Muscle layer of duodenum (tissue), 2 donors: Measurements from ENCODE around the gene HJURP.

ENCODE experiments used
- H3K27ac ChIP-seq: one replicate; pipeline ENCODE4 v1.7.0; 2013; ENCODE audit warnings: mild to moderate bottlenecking, low read length
- H3K27me3 ChIP-seq: one replicate; pipeline ENCODE4 v1.7.0; 2013; ENCODE audit warnings: low read depth, mild to moderate bottlenecking, control low read depth, low read length
- H3K36me3 ChIP-seq, 2 donors: one replicate each; pipeline ENCODE4 v1.7.0; 2013; ENCODE audit warnings: low read length in 2 of 2, control low read depth in 1 of 2, mild to moderate bottlenecking in 1 of 2; ENCODE audit not compliant: insufficient read depth in 2 of 2, control insufficient read depth in 1 of 2
- H3K4me1 ChIP-seq, 2 donors: one replicate each; pipeline ENCODE4 v1.7.0; 2013; ENCODE audit warnings: low read length in 2 of 2, mild to moderate bottlenecking in 2 of 2, control low read depth in 1 of 2, moderate library complexity in 1 of 2; ENCODE audit not compliant: insufficient read depth in 2 of 2, control insufficient read depth in 1 of 2
- H3K4me3 ChIP-seq, 2 donors: one replicate each; pipeline ENCODE4 v1.7.0; 2013; ENCODE audit warnings: low read length in 2 of 2, low read depth in 1 of 2, mild to moderate bottlenecking in 1 of 2
- H3K9me3 ChIP-seq, 2 donors: one replicate each; pipeline ENCODE4 v1.7.0; 2013; ENCODE audit warnings: low read length in 2 of 2, control low read depth in 1 of 2, mild to moderate bottlenecking in 1 of 2; ENCODE audit not compliant: control insufficient read depth in 1 of 2
- donor health status: healthy.

The HJURP gene

DNA sequence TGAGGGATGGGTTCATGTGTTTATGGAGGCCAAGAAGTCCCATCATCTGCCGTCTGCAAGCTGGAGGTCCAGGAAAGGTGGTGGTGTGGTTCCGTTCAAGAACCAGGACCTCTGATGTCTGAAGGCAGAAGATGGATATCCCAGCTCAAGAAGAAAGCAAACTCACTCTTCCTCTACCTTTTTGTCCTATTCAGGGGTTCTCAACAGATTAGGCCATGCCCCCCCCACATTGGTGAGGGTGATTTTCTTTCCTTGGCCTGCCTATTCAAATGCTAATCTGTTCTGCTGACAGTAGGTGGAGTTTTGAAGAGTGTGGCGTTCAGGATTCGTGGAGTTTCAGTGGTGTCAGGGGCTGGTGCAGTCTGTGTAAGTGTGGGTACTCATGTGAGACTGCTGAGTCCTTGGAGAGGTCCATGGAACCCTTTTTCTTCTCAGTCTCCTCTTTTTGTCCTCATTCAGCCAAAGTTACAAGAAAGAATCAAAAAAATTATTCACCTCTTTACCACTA lies 8.0 kb upstream of the HJURP start:
- H3K36me3 ChIP-seq, result no peaks in the 10 kb centered on the region
- H3K27ac ChIP-seq, result no peak overlapping the region
- no peak overlapping the region for H3K4me3 ChIP-seq
- no peaks in the 10 kb centered on the region for H3K4me1 ChIP-seq
- peaks cover 3 to 5% of the 10 kb centered on the region in 2 donors for H3K9me3 ChIP-seq
- H3K27me3 ChIP-seq, result no peaks in the 10 kb centered on the region

DNA sequence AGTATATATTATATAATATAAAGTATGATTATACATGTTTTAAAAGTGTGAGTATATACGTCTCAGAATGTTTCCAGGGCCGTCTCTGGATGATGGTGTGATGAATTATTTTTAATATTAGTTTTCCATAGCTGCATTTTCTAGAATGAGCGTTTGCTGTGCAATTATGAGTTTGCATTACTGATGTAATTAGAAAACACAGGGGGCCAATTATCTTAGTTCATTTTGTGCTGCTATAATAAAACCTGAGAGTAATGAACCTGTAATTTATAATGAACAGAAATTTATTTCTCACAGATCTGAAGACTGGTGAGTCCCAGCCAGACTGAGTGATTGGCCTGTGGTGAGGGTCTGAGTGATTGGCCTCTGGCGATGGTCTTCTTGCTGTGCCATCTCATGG lies 4.0 kb upstream of the HJURP start:
- no peaks in the 10 kb centered on the region for H3K27me3 ChIP-seq
- peaks cover 0 to 9% of the 10 kb centered on the region in 2 donors for H3K4me1 ChIP-seq
- H3K9me3 ChIP-seq, result no peaks in the 10 kb centered on the region
- no peak overlapping the region for H3K27ac ChIP-seq
- no peak overlapping the region for H3K4me3 ChIP-seq
- no peaks in the 10 kb centered on the region for H3K36me3 ChIP-seq

GRCh38 chr2:233857511-233858141 lies 3.3 kb upstream of the HJURP start:
- Histone ChIP-seq H3K36me3 (no peaks in the 10 kb centered on the region), H3K27ac (no peak overlapping the region), H3K4me1 (peaks cover 0 to 9% of the 10 kb centered on the region in 2 donors), H3K4me3 (no peak overlapping the region), H3K27me3 (no peaks in the 10 kb centered on the region), H3K9me3 (no peaks in the 10 kb centered on the region)

DNA sequence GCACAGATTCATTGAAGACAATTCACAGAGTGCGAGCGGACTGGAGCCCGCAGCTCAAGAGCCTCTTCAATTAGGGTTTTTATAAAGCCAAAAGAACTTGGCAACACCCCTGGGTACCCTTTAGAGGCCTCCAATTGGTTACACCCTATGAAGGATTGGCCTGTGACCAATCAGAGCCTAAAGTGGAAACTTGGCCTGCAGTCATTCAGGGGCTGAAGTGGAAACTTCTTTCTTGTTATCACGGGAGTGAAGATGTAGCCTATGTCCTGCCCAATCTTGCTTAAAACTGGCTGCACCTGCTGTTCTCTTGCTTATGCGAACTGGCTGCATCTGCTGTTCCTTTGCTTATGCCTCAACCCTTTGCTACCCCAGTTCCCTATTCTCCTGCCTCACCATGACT lies 1.8 kb upstream of the HJURP start:
- Histone ChIP-seq H3K4me3 (no peak overlapping the region), H3K4me1 (peaks cover 0 to 9% of the 10 kb centered on the region in 2 donors), H3K9me3 (no peaks in the 10 kb centered on the region), H3K36me3 (no peaks in the 10 kb centered on the region), H3K27ac (no peak overlapping the region), H3K27me3 (no peaks in the 10 kb centered on the region)

DNA sequence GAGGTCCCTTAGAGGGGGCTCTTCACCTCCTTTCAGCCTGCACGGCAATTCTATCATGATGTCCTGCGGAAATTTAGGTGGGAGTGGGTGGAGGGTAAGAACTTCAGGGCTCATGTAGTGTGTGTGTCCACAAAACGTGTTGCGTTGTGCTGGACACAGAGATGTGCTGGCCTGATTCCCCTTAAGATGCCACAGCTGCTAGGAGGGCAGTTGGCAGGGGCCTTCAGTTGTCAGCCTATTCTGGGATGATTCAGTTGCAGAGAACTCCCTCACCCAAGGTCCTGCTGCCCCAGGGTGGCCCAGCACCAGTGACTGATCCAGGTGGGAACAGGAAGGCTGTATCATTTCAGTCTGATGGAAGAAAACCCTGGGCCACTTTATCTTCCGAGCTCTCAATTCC lies 1.0 kb upstream of the HJURP start:
- peaks cover 0 to 9% of the 10 kb centered on the region in 2 donors for H3K4me1 ChIP-seq
- peak overlapping the region in 1 of 2 donors; percentile 70 for H3K4me3 ChIP-seq
- no peaks in the 10 kb centered on the region for H3K27me3 ChIP-seq
- H3K9me3 ChIP-seq, result no peaks in the 10 kb centered on the region
- H3K27ac ChIP-seq, result no peak overlapping the region
- H3K36me3 ChIP-seq, result no peaks in the 10 kb centered on the region

DNA sequence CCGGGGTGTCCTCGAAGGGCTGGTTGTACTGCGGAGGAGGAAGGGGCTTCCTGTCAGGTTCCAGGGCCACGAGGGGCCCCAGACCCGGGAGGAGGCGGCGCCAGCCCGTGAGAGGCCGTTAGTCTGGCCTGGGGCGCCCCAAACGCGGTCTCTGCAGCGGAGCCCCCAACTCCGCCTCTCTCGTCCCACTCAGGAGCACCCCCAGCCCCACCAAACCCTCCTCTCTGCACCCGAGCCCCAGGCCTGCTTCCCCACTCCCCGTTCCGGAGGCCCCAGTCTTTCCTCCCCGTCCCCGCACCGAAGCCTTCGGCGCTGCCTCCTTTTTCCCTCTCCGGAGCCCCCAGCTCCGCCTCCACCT lies 473 bp downstream of the HJURP start:
- Histone ChIP-seq H3K27ac (no peak overlapping the region), H3K4me1 (peaks cover 0 to 9% of the 10 kb centered on the region in 2 donors), H3K9me3 (no peaks in the 10 kb centered on the region), H3K36me3 (no peaks in the 10 kb centered on the region), H3K4me3 (peak overlapping the region; percentile 70 to 89), H3K27me3 (no peaks in the 10 kb centered on the region)

GRCh38 chr2:233853353-233853752 lies 982 bp downstream of the HJURP start:
- no peaks in the 10 kb centered on the region for H3K27me3 ChIP-seq
- H3K4me1 ChIP-seq, result peaks cover 0 to 9% of the 10 kb centered on the region in 2 donors
- peak overlapping the region; percentile 43 to 89 for H3K4me3 ChIP-seq
- no peaks in the 10 kb centered on the region for H3K36me3 ChIP-seq
- H3K9me3 ChIP-seq, result no peaks in the 10 kb centered on the region
- no peak overlapping the region for H3K27ac ChIP-seq

GRCh38 chr2:233852056-233852455 lies 2.3 kb downstream of the HJURP start:
- Histone ChIP-seq H3K4me3 (no peak overlapping the region), H3K9me3 (no peaks in the 10 kb centered on the region)

GRCh38 chr2:233851169-233851568 lies 3.2 kb downstream of the HJURP start:
- no peaks in the 10 kb centered on the region for H3K9me3 ChIP-seq
- H3K36me3 ChIP-seq, result no peaks in the 10 kb centered on the region
- H3K4me3 ChIP-seq, result no peak overlapping the region
- no peaks in the 10 kb centered on the region for H3K27me3 ChIP-seq
- no peak overlapping the region for H3K27ac ChIP-seq
- peaks cover 0 to 9% of the 10 kb centered on the region in 2 donors for H3K4me1 ChIP-seq

More at GRCh38 chr2:233852056-233852455, 2.3 kb downstream of the HJURP start:
- Histone ChIP-seq H3K4me1 (peaks cover 0 to 9% of the 10 kb centered on the region in 2 donors), H3K36me3 (no peaks in the 10 kb centered on the region), H3K27ac (no peak overlapping the region), H3K27me3 (no peaks in the 10 kb centered on the region)

- Histone ChIP-seq H3K9me3 (no peaks in the 10 kb centered on the region), H3K4me1 (peaks cover 0 to 9% of the 10 kb centered on the region in 2 donors), H3K36me3 (no peaks in the 10 kb centered on the region), H3K27ac (no peak overlapping the region), H3K4me3 (no peak overlapping the region), H3K27me3 (no peaks in the 10 kb centered on the region)
Observed at GRCh38 chr2:233850745-233851144, 3.6 kb downstream of the HJURP start.

DNA sequence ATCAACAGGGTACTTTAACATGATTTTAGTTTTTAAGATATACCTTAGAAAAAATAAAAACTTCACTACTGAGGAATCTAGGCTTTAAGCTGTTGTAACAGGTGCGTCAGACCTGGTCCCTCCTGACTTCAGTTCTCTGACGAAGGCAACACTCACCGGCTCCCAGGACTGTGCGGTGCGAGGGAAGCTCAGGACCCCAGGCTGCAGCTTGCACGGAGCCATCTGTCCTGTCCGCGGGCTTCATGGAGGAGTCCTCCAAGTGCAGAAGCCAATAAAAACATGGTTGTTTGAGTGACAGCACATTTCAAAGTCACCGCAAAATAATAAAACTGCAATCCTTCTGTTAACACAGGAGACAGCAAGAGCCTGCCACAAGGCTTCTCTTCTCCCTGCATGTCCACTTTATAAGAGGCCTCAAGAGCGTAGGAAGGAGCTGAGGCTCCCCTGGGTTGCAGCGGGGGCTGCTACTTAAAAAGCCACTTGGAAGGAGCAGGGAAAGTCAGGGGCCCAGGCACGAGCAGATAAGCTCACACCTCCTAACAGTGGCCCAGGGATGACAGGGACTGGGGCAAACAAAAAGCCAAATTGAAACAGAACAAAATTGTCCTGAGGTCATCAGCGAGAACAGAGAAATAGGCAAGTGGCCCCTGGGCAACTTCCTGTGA lies 4.6 kb downstream of the HJURP start:
- H3K4me1 ChIP-seq, result peaks cover 0 to 9% of the 10 kb centered on the region in 2 donors
- no peak overlapping the region for H3K27ac ChIP-seq
- H3K27me3 ChIP-seq, result no peaks in the 10 kb centered on the region
- H3K4me3 ChIP-seq, result no peak overlapping the region
- no peaks in the 10 kb centered on the region for H3K36me3 ChIP-seq
- no peaks in the 10 kb centered on the region for H3K9me3 ChIP-seq
